ENCODE measurements around the gene CHKB. TPM values are rescaled to one million over a fixed set of nuclear protein-coding genes. Genes with fewer than 3 reads are reported as not detected.

The CHKB gene
- total RNA-seq, 2 experiments from 2014 or later, result 85.8 to 100 TPM

GRCh38 chr22:50547263-50547985, 35.2 kb downstream of the CHKB start:
- intact Hi-C loops (cut with micrococcal nuclease; ENCODE audit: unreplicated experiment), result no loop called here
- Histone ChIP-seq H3K79me2 (ENCODE audit: insufficient read depth, low read depth, low read length) (no peaks in the 10 kb centered on the region), H3K4me2 (ENCODE audit: low read length) (no peak overlapping the region), H3K9me2 (ENCODE audit: insufficient read depth, low read length) (no peaks in the 10 kb centered on the region), H3K4me1 (ENCODE audit: insufficient read depth, low read length, poor library complexity, severe bottlenecking) (peaks cover 35% of the 10 kb centered on the region), H3K27ac (ENCODE audit: low read depth, low read length, poor library complexity, severe bottlenecking) (no peak overlapping the region), H2AFZ (ENCODE audit: low read length) (no peak overlapping the region), H4K20me1 (ENCODE audit: insufficient read depth, low read length) (no peaks in the 10 kb centered on the region), H3K36me3 (ENCODE audit: insufficient read depth, low read length) (no peaks in the 10 kb centered on the region), H3K4me3 (ENCODE audit: low read depth, low read length, poor library complexity, severe bottlenecking) (no peak overlapping the region), H3K9me3 (ENCODE audit: low read length) (no peaks in the 10 kb centered on the region)
- POLR2A ChIA-PET, result interaction anchor here (0.5 to 1.8 kb wide), 2 partner anchors 8 to 14 kb away, joined by 3 to 9 read pairs; no protein-coding TSS in a partner anchor
- CTCF ChIA-PET (ENCODE audit: unreplicated experiment), result interaction anchor here (0.9 kb wide), 1 partner anchor 16 kb away, joined by 5 read pairs; the partner anchor contains the start of gene SYCE3
- no peak for TF ChIP-seq EZH2phosphoT487 (IDR thresholded peaks at IDR 0.05; ENCODE audit: borderline replicate concordance, low read depth, low read length)
- TF ChIP-seq, protein P1, sequence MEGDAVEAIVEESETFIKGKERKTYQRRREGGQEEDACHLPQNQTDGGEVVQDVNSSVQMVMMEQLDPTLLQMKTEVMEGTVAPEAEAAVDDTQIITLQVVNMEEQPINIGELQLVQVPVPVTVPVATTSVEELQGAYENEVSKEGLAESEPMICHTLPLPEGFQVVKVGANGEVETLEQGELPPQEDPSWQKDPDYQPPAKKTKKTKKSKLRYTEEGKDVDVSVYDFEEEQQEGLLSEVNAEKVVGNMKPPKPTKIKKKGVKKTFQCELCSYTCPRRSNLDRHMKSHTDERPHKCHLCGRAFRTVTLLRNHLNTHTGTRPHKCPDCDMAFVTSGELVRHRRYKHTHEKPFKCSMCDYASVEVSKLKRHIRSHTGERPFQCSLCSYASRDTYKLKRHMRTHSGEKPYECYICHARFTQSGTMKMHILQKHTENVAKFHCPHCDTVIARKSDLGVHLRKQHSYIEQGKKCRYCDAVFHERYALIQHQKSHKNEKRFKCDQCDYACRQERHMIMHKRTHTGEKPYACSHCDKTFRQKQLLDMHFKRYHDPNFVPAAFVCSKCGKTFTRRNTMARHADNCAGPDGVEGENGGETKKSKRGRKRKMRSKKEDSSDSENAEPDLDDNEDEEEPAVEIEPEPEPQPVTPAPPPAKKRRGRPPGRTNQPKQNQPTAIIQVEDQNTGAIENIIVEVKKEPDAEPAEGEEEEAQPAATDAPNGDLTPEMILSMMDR (conservative IDR thresholded peaks at IDR 0.05; ENCODE audit: low read length), result no peak
- DNase-seq (ENCODE audit: low spot score), result no peak
- no TSS peak for BruUV-seq (replicated peaks)

- POLR2A ChIA-PET, result interaction anchor here (1.8 kb wide), 1 partner anchor 7 kb away, joined by 9 read pairs; no protein-coding TSS in a partner anchor
- Histone ChIP-seq H3K4me3 (ENCODE audit: low read depth, low read length, poor library complexity, severe bottlenecking) (no peak overlapping the region), H3K9me3 (ENCODE audit: low read length) (no peaks in the 10 kb centered on the region), H3K27ac (ENCODE audit: low read depth, low read length, poor library complexity, severe bottlenecking) (no peak overlapping the region), H3K79me2 (ENCODE audit: insufficient read depth, low read depth, low read length) (no peaks in the 10 kb centered on the region), H2AFZ (ENCODE audit: low read length) (no peak overlapping the region), H3K4me2 (ENCODE audit: low read length) (no peak overlapping the region), H4K20me1 (ENCODE audit: insufficient read depth, low read length) (no peaks in the 10 kb centered on the region), H3K9me2 (ENCODE audit: insufficient read depth, low read length) (no peaks in the 10 kb centered on the region), H3K36me3 (ENCODE audit: insufficient read depth, low read length) (no peaks in the 10 kb centered on the region), H3K4me1 (ENCODE audit: insufficient read depth, low read length, poor library complexity, severe bottlenecking) (peaks cover 36% of the 10 kb centered on the region)
- DNase-seq (ENCODE audit: low spot score), result no peak
- CTCF ChIA-PET (ENCODE audit: unreplicated experiment), result interaction anchor here (0.9 kb wide), 1 partner anchor 16 kb away, joined by 5 read pairs; the partner anchor contains the start of gene SYCE3
- intact Hi-C loops (cut with micrococcal nuclease; ENCODE audit: unreplicated experiment), result no loop called here
- BruUV-seq (replicated peaks), result no TSS peak
- TF ChIP-seq, protein P1 (conservative IDR thresholded peaks at IDR 0.05; ENCODE audit: low read length), result no peak
- TF ChIP-seq EZH2phosphoT487 (IDR thresholded peaks at IDR 0.05; ENCODE audit: borderline replicate concordance, low read depth, low read length), result no peak
Measured at GRCh38 chr22:50546326-50547262, 36.1 kb downstream of the CHKB start.

All from OCI-LY7 (cell line).